ENCODE results near the gene BICRA.
"Not testable (repeated sequence)": the region's sequence is repeated elsewhere in the genome, so short reads cannot be mapped to it uniquely, and the experiment has no call there.

The BICRA gene

DNA sequence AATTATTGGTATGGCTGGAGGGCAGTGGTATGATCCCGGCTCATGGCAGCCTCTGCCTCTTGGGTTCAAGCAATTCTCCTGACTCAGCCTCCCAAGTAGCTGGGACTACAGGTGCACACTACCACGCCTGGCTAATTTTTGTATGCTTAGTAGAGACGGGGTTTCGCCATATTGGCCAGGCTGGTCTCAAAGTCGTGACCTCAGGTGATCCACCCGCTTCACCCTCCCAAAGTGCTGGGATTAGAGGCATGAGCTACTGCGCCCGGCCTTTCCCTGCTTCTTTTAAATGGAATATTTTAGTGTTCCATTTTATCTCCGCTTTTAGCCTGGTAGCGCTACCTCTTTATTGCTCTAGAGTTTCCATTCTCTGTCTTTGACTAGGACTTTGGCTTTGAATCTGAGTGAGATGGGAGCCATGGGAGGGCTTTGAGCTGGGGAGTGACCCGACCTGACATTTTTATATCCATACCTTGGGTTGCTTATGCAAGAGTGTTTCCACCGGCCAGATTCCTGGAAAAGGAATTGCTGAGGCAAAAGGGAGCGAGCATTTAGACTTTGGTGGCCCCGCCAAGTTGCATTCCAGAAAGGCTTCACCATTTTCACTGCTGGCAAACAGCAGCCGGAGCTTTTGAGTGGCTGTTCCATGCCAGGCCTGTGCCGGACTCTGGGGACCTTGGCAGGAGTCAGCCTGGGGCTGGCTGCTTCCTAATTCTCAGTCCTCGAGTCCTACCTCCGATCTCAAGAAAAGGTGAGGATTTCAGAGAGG, 22.9 kb downstream of the BICRA start:
- DNase-seq = no peak

DNA sequence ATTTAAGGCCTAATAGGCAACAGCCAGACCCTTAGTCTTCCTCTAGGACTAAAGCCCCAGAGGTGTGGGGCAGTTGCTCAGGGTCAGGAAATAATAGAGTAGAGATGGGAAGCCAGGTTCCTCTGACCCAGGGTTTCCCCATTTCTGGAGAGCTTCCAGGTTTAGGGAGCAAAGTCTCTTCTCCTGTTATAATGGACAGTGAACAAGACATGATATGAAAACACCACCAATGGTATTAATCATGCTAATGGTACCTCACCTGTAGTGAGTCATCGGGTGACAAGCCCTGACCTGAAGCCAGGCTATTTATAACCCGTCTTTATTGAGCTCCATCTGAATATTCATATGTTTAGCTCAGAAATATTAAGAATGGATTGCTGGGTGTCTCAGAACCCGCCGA, 24.6 kb downstream of the BICRA start:
- DNase-seq = no peak

DNA sequence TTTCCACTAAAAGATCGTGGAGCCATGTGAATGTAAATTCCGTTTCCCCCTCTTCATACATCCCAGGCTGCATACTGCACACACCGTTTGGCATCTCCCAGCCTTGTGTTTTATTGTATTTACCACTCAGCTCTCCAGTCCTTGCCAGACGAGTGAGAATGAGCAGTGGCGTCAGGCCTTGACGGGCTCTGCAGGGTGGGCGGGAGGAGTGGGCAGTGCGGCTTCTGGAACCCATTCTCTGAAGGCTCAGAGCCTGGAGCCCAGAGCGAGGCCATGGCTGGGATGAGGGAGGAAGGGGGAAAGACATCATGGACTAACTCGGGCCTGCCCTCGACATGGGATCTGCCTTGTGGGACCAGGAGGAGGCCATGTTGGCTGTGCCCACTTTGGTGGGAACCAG, 25.1 kb downstream of the BICRA start:
- DNase-seq = no peak

DNA sequence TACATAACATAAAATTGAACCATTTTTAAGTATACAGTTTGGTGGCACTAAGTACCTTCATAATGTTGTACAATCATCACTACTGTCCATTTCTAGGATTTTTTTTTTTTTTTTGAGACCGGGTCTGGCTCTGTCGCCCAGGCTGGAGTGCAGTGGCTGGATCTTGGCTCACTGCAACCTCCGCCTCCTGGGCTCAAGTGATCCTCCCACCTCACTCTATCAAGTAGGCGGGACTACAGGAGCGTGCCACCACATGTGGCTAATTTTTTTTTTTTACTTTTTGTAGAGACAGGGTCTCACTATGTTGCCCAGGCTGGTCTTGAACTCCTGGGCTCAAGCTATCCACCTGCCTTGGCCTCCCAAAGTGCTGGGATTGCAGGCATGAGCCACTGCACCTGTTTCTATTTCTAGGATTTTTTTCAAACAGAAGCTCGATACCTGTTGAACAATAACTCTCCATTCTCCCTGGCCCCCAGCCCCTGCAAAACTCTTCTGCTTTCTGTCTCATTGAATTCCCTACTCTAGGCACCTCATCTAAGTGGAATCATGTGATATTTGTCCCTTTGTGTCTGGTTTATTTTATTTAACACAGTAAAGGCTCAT, 26.3 kb downstream of the BICRA start:
- not testable (repeated sequence) for DNase-seq

DNA sequence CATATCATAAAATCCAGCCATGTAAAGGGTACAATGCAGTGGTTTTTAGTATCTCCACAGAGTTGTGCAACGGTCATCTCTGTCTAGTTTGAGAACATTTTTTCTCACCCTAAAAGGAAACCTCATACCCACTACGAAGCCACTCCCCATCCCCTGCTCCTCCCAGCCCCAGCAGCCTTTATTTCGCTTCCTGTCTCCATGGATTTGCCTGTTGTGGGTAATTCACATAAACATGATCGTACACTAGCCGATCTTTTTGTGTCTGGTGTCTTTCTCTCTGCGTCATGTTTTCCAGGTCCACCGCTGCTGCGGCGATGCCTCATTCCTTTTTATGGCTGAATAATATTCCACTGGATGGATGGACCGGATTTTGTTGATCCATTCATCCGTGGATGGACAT, 28.6 kb downstream of the BICRA start:
- no peak for DNase-seq

DNA sequence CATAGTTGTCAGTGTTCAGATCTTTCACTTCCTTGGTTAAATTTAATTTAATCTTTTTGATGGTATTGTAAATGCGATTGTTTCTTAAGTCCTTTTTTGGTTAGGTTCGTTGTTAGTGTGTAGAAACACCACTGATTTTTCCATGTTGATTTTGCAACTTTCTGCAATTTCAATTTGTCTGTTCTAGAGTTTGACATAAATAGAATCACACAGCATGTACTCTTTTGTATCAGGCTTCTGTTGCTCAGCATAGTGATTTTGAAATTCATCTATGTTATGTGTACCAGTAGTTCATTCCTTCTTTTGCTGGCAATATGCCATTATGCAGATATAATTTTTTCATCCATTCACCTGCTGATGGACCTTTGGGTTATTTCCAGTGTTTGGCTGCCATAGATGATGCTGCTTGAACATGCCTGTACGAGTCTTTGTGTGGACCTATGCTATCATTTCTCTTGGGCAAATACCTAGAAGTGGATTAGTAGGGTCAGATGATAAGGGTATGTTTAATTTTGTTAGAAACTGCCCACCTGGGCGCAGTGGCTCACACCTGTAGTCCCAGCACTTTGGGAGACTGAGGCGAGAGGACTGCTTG, 33.1 kb downstream of the BICRA start:
- DNase-seq = no peak

DNA sequence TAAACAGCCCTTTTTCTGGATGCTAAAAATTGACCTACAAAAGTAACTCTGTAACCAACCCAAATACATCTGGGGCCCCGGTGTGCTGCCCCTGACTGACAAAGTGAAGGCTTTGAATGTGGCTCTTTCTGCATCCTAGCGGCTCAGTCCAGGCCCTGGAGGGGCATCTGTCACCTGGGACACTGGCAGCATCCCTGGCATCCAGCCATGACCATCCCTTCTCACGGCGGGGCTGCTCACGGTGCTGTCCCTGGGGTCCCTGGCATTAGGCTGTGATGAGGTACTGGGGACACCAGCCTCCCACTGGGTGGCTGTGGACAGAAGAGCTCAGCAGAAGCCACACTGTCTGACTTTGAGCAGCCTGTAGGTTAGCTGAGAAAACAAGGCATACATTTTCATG, 34.3 kb downstream of the BICRA start:
- DNase-seq = no peak

DNA sequence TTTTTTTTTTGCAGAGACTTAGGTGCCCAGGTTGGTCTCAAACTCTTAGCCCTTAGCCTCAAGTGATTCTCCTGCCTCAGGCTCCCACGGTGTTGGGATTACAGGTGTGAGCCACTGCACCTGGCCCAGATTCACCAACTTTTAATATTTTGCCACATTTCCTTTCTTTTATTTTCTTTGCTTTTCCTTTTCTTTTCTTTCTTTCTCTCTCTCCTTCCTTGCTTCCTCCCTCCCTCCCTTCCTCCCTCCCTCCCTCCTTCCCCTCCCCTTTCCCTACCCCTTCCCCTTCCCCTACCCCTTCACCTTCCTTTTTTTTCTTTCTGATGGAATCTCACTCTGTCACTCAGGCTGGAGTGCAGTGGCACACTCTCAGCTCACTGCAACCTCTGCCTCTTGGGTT, 35.3 kb downstream of the BICRA start:
- no peak for DNase-seq

DNA sequence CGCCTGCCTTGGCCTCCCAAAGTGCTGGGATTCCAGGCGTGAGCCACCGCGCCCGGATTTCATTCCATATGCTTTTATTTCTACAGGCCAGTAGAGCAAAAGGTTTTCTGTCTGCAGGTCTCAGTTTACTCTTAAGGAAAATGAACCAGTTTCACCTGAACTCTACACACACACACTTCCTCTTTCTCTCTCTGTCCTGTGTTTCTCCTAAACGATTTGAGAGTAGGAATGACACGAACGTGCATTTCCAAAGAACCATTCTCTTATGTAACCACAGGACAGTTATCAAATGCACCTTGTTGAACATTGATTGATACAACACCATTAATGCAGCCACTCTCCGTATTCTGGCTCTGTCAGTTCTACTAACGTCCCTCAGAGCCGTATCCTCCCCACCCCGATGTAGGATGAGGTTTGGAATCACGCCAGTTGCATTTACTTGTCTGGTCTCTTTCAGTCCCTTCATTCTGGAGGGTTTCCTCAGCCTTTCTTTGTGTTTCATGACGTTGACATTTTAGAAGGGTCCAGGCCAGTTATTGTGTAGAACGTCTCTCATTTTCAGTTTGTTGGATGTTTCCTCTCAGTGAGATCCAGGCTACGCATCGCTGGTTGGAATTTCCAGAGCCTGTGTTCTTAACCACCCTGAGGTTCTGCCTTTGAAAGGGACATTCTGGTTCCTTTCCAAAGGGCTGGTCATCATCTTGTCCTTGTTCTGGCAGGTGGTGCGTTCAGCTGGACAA, 36.0 kb downstream of the BICRA start:
- DNase-seq = no peak

DNA sequence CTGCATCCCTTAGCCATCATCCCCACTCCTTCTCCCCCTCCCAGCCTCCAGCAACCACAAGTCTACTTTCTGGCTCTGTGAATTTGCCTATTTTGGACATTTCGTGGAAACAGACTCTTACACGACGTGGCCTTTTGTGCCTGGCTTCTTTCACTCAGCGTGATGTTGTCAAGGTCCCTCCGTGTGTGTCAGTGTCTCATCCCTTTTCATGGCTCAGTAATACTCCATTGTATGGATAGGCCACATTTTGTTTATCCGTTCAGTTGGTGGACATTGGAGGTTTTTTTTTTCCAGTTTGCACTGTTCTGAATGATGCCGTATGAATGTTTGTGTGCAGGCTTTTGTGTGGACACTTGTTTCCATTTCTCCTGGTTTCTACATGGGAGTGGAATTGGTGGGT, 38.0 kb downstream of the BICRA start:
- no peak for DNase-seq

DNA sequence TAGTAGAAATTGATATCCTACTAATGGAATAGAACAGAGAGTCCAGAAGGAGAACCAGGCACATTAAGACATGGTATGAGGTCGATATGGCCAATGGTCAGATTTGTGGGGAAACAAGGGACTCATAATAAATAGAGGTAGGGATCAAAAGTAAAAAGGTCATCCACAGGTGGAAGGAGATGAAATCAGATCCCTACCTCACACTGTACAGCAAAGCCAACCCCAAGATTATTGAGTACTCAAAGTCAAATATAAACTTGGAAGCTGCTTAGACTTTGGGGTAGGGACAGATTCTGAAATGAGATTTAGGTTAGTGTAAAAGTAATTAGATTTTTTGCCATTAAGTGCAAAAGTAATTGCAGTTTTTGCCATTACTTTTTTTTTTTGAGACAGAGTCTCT, 40.7 kb downstream of the BICRA start:
- DNase-seq = no peak

DNA sequence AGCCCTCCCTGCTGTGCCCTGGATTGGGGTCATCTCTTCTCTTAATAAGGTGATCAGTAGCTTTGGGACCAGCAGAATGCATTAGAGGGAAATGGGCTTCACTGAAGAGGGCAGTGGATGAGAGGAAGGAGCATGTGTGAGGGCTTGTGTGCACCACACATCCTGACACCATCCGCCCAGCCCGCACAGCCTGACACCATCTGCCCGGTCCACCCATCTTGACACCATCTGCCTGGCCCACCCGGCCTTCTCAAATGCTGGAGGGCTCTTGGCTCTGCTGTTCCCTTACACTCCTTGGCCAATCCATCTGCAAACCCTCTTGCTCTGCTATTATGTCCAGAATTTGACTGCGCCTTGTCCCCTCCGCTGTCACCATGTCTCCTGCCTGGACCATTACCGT, 41.8 kb downstream of the BICRA start:
- no peak for DNase-seq

DNA sequence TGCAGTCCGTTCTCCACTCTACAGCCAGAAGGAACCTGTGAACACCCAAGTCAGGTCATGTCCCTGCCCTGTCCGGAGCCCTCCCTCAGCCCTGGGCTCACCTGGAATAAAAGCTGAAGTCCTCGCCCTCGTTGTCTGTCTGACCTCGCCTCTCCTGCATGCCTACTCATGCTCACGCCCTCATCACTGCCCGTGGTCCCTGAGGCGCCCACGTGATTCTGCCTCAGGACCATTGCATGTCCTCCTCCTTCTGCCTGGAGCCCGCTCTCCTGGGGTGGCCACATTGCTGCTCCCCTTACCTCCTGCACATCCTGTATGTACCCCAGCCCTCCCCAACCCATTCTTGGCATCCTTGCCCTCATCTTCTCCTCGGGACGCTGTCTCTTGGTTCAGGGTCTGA, 42.2 kb downstream of the BICRA start:
- DNase-seq = no peak

DNA sequence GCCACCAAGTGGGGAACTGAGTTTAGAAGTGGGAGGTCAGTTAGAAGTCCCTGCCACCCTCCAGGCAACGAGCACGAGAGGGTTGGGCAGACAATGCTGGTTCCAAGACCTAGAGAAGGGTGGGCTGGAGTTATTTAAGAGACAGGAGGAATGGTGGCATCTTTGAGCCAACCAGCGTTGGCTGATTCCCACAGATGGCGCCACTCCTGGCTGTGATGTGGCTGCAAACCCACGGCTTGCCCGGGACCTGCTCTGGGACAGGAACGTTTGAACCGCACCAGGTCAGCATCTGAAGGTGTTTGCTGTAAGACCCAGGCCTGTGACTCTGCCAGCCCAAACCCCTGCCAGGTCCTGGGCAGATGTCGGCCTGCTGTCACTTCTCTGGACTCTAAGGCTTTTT, 42.8 kb downstream of the BICRA start:
- DNase-seq = no peak

DNA sequence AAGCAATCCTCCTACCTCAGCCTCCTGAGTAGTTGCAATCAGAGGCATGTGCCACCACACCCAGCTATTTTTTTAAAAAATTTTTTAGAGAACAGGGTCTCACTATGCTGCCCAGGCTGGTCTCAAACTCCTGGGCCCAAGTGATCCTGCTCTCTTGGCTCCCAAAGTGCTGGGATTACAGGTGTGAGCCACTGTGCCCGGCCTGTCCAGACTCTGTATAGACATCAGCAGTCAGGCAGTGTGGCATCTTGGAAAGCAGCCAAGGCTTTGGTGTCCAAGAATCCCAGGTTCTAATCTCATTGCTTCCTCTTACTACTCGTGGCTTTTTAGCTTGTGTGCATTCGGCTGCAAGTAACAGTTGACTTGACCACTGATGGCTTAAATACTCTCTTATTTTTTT, 43.4 kb downstream of the BICRA start:
- no peak for DNase-seq

DNA sequence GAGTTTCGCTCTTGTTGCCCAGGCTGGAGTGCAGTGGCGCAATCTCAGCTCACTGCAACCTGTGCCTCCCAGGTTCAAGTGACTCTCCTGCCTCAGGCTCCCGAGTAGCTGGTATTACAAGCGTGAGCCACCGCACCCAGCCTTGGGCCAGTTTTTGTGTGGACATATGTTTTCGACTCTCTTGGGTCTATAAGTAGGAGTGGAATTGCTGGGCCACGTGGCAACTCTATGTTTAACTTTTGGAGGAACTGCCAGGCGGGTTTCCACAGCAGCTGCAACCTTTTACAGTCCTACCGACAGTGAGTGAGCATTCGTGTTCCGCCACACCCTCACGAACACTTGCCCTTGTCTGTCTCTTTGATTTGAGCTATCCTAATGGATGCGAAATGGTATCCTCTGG, 44.9 kb downstream of the BICRA start:
- DNase-seq = no peak

DNA sequence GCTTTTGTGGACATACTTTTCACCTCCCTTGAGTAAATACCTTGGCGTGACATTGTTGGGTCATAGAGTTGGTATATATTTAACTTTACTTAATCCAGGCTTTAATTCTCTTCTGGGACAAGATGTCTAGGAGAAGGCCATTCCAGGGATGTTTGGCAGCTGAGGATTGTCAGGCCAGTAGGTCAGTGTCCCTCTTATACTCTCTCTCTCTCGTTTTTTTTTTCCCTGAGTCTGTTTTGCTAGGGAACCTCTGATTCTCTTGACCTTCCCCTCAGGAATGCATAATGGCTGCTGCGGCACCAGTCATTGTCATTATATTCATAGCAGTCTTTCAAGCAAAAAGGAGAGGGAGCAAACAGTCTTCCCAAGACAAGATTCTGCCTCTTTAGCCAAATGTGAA, 48.8 kb downstream of the BICRA start:
- no peak for DNase-seq

DNA sequence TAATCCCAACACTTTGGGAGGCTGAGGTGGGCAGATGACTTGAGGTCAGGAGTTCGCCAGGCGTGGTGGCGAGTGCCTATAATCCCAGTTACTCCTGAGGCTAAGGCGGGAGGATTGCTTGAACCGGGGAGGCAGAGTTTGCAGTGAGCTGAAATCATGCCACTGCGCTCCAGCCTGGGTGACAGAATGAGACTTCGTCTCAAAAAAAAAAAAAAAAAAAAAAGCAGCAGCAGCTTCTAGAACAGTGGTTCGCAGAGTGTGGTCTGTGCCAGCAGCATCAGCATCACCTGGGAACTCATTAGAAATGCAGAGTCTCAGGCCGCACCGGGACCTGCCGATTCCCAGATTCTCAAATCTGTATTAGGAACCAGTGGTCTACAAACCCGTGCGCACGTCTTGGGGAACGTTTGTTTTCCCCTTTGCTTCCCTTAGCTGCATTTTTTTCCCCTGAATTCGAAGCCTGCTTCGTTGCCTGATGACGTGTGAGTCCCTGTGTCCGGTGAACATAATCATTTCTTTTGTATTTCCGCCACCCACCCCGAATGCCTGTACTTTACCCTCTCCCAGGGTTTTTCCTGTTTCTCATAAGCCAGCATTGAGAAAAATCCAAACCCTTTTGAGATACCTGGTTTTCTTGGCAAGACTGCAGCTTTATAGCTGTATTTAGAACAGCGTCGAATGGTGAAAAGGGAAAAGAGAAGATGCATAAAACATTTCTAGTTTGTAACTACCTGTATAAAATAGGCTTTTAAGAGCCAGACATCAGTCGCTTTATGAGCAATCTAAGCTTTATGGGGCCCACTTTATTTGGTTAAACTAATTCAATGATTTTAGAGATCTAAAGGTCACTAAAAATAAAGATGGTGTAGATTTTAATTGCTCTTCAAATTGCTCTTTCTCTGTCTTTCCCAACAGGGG, 49.8 kb downstream of the BICRA start:
- no peak for DNase-seq

DNA sequence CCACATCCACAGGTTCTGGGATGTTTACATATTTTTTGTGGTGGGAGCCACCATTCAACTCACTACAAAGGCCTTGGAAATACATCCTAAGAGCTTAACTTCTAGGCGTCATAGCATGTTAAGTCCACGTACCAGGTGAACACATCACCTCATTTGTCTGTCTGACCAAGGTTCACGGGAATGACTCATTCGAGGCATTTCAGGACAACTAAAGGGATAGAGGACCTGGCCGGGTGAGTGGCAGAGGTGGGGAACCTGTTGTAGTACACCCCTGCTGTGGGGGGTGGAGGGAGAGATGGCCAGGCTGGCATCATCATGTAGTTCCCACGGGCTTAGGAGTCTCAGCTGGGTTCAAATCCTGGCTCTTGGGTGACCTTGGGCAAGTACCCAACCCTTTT, 51.5 kb downstream of the BICRA start:
- no peak for DNase-seq

DNA sequence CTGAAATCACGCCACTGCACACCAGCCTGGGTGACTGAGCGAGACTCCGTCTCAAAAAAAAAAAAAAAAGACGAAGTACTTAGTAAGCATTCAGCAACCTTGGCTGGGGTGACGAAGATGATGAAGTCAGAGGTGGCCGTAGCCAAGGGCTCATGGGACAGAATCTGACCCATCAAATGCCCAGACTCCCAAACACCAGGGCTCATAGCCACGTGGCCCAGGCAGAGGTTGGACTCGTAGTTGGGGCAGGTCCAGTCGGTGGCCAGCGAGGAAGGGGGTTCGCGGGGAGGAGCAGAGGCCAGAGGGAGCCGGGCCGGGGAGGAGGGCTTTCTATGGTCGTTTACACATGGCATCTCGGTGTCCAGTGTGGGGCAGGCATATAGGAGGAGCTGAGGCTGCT, 52.2 kb downstream of the BICRA start:
- DNase-seq = no peak

DNA sequence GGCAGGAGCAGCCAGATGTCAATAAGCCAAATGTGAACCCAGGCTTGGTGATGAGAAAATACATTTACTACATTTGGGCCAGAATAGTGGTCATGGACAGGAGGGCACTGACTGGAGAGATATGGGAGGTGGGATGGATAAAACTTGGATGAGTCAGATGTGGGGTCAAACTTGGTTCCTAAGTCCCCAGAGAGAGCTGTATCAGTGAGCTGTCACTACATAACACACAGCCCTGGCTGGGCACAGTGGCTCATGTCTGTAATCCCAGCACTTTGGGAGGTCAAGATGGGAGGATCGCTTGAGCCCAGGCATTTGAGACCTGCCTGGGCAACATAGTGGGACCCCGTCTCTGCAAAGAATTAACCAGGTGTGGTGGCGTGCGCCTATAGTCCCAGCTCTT, 52.7 kb downstream of the BICRA start:
- DNase-seq = no peak

DNA sequence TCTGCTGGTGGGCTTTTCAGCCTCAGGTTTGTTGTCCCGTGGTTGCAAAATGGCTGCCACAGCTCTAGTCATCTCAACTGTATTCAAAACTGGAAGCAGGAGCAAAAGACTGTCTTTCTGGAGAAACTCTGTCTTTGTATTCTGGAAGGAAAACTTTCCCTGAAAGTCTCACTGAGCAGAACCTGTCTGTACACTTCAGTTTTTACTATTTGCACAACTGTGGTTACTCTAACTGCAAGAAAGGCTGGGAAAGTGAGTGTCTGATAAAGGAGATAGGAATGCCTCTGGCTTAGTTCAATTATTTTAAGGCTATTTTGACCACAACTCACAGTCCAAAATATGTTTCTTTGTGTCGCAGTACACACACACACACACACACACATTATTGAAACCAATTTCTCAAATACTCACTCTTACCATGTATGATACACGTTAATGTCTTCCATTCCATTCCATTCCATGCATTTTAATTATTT, 54.5 kb downstream of the BICRA start:
- no peak for DNase-seq

Data from CD4-positive, alpha-beta T cell treated with Interleukin-17A for 4 hours (primary cell).